ENCODE results near the gene LRRC2.

The LRRC2 gene

DNA sequence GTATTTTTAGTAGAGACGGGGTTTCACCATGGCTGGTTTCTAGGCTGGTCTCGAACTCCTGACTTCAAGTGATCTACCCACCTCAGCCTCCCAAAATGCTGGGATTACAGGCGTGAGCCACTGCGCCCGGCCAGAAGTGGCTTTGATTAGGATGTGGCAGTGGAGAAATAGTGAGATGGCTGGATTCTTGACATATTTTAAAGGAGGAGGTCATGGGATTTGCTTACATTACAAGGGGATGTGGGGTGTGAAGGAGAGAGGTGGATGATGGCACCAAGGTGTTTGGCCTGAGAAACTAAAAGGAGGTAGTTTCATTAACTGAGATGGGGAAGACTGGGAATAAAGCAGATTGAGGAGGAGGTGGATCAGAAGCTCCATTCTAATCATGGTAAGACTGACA, 86.4 kb downstream of the LRRC2 start:
- DNase-seq (ENCODE audit: low read depth in 3 of 3): no peak

DNA sequence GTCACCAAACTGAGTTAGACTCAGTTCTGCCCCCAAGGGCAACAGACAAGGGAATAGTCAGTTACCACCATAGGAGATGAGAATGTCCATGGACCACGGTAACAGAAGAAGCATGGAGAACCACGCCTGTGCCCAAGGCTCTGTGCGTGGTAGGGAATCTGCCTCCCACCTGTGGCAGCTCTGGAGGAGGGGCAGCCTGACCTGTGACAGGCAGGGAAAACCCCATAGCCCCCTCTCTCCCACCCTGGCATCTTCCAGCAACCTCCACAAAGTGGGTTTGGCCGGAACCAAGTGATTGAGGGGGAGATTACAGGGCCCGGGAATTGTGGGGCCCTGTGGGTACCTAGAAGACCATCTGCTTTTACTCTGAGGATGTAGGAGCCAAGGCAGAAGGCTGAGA, 87.1 kb downstream of the LRRC2 start:
- DNase-seq (ENCODE audit: low read depth in 3 of 3): no peak

DNA sequence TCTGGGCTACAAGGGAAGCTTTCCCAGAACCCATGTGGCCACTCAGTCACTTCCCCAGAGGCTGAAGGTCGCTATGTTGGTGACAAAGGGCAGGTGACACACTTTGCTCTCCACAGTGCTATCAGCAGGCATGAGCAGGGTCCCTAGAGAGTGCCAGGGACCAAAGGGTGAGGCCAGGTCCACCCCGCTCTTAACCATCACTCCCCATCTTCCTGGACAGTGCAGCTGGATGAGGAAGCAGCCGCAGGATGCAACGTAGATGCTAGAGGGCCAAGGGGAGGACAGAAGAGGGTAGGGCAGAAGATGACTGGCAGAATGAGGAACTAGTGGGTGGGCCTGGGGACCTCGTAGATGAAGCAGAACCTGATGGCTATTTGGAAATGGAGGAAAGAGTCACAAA, 87.8 kb downstream of the LRRC2 start:
- no peak for DNase-seq (ENCODE audit: low read depth in 3 of 3)

DNA sequence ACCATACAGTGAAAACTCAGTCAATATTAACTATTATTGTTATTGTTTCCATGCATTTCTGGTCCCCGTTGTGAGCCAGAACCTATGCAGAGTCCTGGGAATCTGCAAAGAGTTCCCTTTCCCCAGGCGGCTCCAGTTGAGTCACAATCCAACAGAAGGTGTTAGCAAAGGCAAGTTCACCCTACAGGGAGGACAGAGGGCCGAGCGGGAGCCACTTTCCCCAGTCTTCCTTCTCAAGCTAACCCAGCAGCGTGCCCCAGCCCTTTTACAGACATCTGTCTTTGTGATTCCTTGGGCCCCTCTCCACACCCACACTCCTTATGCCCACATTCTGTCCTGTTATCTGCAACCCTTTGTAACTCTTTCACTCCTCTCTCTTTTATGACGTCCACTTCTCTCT, 88.3 kb downstream of the LRRC2 start:
- DNase-seq (ENCODE audit: low read depth in 3 of 3): no peak

DNA sequence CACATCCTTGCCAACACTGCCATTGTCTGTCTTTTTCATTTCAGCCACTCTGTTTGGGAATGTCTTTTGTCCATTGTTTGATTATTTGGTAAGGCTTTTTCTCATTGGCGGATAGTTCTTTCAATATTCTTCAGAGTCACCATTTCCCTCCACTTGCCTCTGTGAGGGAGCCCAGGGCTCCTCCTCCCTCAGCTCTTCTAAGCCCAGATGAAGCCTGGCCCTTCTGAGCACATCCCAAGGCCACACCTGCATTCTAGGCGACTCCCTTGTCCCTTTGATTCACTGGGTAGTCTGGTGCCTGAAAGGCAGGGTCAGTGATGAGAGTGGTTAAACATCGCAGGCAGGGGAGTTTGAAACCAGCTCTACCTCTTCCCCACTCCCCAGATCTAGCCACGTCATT, 89.0 kb downstream of the LRRC2 start:
- DNase-seq (ENCODE audit: low read depth in 3 of 3): no peak

DNA sequence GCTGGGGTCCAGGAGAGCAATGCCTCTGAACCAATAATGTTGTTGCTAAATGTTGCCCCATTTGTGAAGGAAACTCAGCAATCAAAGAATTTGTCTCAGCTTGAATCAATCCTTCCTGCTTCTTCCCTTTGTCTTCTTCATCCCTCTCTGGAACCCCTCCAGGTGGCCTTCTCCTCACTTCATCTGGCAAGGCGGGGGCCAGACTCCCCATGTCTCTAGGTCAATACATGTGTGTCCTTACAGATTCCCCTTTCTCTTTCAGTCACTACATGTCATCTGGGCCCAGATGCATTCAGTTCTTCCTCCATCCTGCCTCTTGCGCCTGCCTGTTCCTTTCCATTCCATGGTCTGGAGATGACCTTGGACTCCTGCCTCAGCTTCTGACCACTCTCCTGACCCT, 93.4 kb downstream of the LRRC2 start:
- DNase-seq (ENCODE audit: low read depth in 3 of 3): no peak

DNA sequence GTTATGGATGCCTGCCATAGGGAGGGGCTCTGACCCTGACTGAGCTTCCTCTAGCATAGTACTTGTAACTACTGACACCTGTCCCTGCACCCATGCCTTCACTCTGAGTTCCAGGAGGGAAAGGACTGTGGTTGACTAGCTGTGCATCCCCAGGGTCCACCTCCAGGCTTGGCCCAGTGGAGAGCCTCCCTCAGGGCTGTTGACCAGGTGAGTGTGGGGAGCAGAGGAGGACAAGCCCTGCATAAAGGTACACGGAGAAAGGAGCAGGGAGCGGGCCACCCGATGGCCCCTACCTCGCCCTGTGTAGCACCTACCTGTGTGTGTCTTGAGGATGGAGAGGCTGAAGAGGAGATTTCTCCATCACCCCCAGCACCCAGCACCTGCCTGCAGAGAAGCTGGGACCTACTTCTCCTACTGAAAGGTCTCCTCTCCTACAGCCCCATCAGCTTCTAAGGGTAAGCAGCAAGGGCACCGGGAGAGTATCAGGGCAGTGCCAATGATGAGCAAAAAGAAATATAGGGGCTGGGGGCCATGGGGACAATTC, 94.7 kb downstream of the LRRC2 start:
- DNase-seq (ENCODE audit: low read depth in 3 of 3): no peak

DNA sequence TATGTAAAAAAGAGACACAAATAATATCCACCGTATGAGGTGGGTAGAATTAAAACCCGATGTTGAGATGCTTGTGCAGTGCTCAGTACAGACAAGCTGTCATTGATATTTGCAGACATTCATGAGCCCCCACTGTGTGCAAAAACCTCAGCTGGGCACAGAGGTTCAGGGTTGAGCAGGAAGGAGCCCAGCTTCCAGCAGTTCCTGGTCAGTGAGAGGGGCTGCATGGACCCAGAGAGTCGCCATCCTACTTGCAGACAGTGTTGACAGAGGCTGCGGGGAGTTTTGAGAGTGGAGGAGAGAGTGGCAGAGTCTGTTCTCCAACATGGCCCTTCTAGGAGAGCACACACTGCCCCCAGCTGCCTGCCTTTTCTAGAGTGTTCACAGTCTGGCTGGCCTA, 95.3 kb downstream of the LRRC2 start:
- no peak for DNase-seq (ENCODE audit: low read depth in 3 of 3)

DNA sequence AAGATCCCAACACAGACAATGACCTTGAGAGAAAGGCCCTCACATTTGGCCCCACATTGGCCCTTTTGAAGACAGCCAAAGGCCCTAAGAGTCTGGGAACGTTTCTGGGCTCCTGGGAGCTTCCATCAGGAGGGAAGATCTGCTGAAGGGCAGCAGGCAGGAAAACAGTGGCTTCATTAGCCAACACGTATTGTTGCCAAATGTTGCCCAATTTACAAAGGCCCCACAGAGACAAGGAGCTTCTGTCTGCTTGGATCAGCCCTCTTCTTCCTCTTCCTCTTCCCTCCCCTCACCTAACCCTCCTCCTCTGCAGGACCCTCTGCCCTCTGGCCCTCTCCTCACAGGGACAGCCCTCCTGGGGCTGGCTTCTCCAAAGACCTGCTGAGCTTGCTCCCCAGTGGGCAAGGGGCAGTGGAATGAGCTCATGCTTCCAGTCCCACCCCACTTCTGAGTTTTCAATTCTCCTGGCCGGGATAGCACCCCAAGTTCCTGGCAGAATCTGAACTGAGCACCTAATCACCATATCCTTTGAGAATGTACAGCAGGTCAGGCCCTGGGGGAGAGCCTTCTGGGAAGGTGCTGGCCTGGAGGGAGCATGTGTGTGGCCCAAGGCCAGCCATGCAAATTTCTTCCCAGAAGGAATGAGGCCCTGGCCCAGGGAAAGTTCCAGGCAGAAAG, 96.3 kb downstream of the LRRC2 start:
- DNase-seq (ENCODE audit: low read depth in 3 of 3): no peak

DNA sequence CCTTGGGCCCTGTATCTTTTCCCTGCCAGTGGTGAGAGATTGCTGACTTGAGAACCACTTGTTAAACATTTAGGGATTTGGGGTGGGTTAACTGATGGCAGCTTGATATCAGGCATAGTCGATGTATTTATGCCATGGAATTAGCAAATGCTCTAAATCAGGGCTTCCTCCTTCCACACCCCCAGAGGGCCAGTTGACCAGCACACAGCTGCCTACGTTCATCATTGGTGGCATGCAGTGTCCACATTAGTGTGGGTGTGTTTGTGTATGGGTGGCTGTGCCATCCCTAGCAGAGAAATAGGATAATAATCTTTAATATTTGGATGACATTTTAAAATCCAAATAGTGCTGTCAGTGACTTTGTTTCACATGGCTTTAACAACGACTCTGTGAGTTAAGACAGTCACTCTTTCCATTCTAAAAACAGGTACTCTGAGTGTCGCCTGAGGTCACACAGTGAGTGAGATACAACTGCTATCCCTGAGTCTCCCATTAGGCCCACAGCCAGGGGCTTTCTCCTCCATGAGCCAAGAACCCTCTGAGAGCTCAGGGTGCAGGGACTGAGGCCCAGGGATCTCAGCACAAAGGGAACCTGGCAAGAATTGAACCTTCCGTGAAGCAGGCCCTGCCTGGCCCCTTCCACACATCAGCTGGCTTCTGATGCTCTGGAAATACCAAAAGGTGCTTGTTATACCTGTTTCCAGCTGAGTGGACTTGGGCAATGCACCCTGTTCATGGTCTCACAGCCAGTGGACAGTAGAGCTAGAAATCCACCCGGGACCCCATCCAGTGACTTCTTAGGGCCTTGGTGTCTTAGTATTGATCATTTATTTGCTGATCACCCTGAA, 97.1 kb downstream of the LRRC2 start:
- DNase-seq (ENCODE audit: low read depth in 3 of 3): no peak

DNA sequence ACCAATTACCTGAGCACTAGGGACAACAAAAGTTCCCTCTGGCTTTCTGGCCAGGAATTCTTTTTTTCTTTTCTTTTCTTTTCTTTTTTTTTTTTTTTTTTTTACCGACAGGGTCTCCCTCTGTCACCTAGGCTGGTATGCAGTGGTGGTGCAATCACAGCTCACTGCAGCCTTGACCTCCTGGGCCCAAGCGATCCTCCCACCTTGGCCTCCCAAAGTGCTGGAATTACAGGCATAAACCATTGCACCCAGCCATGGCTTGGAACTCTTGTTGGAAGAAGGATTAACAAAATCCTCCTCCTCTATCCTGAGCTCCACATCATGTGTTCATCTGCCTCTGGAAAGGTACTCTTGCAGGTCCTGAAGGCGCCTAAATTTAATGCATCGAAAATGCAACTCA, 98.5 kb downstream of the LRRC2 start:
- DNase-seq (ENCODE audit: low read depth in 3 of 3): no peak

DNA sequence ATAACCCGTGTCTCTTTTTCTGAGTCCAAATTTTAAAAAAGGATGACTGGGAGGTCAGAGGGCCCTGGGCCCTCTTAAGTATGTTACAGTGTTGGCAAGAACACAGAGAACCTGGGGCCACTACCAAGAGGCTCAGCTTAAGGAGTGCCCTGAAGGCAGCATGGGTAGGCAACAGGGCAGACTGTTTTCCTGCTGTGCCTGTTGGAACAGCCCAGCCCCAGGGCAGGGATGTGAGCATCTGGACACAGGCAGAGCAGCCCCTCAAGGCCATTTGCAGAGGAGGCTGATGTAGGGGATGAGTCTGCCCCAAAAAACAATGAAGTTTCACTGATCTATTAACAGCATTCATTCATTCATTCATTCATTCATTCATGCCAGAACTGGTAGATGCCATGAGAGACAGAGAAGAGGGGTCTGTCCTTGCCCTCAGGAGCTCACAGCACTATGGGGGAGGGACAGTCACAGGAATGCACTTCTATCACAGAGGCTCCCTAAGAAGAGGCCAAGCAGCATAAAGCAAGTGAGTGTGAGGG, 99.2 kb downstream of the LRRC2 start:
- no peak for DNase-seq (ENCODE audit: low read depth in 3 of 3)

DNA sequence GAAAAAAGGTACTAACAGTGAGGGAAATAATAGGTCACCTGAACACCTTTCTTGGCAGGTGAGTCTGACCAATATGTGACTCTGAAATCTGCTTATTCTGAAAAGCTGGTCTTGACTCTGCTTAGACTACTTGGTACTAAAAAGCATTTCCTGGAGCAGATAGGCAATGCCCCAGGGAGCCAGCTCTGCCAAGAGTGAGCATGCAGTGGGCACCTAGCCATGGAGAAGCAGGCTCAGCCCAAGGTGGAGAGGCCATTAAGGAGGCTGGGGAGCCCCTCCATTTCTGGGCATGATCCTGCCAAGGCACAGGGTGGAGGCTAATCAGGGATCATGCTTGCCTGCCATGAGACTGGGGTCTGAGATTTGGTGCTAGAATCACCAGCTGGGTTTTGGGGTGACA, 99.8 kb downstream of the LRRC2 start:
- no peak for DNase-seq (ENCODE audit: low read depth in 3 of 3)
